OCI-M2 (cell line): ENCODE data around the gene PEA15.

Source experiments
- DNase-seq: peaks from one replicate; lab custom pipeline; 2025; ENCODE audit not compliant: unreplicated experiment; lab: John Stamatoyannopoulos, UW

PEA15 gene

GRCh38 chr1:160207771-160208556 lies 2.8 kb downstream of the PEA15 start:
- no peak for DNase-seq

GRCh38 chr1:160208557-160209320 lies 3.6 kb downstream of the PEA15 start:
- DNase-seq: no peak

DNA sequence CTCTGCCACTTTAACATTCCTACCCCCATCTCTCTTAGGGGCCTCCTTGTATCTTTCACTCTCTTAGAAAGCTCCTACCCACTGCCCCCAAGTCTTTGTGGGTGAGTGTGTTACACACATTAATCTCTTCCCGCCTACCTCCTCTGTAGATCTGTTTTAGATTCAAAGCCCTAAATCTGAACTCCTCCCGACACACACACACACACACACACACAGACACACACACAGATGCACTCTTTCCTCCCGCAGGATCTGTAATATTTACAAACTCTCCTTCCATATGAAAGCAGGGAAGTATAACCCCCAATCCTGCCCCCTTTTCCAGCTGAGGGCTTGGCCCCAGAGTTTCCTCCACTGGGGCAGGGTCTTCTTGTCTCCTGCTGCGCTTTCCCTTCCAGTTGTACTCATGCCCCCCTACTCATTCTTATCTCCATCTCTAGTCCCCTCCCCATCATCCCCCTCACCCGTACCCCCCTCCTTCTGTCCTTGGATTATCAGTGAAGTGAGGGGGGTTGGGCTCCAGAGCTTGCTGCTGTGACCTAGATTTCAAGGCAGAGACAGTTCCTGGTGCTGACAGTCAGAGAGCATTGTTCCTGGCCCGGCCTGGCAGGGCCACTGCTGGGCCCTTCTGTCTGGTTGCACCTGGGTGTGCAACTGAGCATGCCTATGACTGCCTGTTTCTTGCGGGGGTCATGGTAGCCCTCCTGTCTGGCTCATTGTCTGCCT lies 4.3 kb downstream of the PEA15 start:
- no peak for DNase-seq

GRCh38 chr1:160210561-160210960 lies 5.4 kb downstream of the PEA15 start:
- no peak for DNase-seq

GRCh38 chr1:160211046-160211790 lies 6.0 kb downstream of the PEA15 start:
- DNase-seq: no peak

DNA sequence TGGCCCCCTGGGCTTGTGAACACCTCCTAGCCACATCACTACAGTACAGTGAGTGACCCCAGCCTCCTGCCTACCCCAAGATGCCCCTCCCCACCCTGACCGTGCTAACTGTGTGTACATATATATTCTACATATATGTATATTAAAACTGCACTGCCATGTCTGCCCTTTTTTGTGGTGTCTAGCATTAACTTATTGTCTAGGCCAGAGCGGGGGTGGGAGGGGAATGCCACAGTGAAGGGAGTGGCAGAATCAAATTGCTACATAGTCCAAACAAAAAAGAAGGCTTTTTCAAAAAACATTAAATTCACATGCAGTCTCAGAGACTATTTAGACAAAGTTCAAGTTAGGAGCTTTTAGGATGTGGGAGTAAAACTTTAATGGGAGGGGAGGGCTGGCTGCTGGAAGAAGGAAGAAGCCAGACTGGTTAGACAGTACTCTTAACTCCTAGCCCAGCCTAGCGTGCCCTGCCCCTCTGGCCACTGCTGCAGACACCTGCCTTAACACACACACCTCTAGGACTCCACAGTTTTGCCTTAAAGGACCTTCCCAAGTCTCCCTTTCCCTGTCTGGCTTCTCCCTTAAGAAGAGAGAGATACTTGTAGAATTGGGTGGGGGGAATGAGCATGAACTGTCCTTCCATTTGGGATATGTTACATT lies 9.4 kb downstream of the PEA15 start:
- DNase-seq: no peak

- DNase-seq: no peak
These were observed 11.1 kb downstream of the PEA15 start for GRCh38 chr1:160216301-160216700.

- no peak for DNase-seq
These were observed 12.4 kb downstream of the PEA15 start for GRCh38 chr1:160217481-160218051.

- no peak for DNase-seq
These were observed 14.1 kb downstream of the PEA15 start for GRCh38 chr1:160219062-160219929.

- no peak for DNase-seq
These were observed 15.1 kb downstream of the PEA15 start for GRCh38 chr1:160220301-160220700.

DNA sequence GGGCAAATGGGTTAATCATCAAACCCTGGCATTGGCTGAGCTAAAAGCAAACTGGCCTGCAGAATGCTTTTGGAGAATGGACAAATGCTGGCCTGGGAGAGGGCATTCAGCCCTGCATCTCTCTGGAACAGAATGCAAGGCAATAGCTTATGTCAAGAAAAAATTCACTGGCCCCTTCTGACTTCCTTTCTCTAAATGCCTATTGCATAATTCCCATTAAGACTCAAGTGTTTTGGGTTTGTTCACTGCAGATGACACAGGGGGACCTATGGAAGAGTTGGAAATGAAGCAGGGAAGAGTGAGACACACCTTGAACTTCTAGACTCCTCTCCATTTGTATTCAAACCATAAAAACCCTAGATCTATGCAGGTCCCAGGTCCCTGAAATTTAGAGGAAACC lies 15.9 kb downstream of the PEA15 start:
- DNase-seq: no peak

- no peak for DNase-seq
These were observed 17.4 kb downstream of the PEA15 start for GRCh38 chr1:160222546-160222945.

DNA sequence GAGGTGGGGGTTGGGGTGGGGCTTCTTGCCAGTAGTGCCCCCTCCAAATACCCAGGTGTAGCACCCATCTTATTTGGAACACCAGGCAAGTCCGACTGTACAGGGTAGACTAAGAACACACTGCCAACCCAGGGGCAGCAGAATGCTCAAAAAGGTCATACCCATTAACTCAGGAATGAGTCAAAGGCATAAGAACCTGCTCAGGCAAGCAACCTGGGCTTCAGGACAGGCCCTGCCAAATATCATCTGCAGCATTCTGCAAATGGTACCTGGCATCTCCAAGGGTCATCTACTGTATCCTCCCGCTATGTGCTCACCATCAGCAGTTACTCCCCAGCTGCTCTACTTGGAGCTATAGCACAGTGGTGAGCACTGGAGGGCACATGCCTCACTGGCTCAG lies 19.4 kb downstream of the PEA15 start:
- DNase-seq: no peak

- no peak for DNase-seq
These were observed 20.2 kb downstream of the PEA15 start for GRCh38 chr1:160225345-160225744.

DNA sequence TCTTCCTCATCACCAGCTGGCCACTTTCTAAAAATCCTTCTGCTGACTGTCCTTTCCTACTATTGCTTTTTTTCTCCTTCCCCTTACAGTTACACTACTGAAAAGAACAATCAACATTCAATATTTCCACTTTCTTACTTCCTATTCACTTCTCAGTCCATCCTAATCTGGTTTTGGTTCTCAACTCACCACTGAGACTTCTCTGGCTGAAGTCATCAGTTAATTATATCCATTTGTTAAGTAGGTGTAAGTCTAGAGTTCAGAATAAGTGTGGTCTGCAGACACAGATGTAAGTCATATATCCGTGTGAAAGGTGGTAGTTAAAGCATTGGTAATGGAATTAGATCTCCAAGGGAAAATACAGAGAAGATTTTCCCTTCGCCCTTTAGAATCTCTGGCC lies 21.4 kb downstream of the PEA15 start:
- no peak for DNase-seq

DNA sequence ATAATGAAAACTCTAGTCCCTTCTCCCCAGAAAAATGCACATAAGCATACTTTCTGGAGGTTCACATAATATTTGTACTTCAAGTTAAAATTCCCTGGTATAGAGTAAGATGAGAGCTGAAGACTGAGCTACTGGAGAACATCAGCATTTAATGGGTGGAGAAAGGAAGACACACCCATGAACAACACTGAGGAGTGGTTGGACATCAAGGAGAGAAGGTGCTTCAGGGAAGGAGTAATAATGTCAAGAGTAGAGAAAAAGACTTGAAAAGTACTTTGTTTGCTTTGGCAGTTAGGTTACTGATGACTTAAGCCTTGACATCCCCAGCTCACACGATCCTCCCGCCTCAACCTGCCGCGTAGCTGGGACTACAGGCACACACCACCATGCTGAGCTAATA lies 21.9 kb downstream of the PEA15 start:
- no peak for DNase-seq

- DNase-seq: no peak
These were observed 22.4 kb downstream of the PEA15 start for GRCh38 chr1:160227561-160227960.

DNA sequence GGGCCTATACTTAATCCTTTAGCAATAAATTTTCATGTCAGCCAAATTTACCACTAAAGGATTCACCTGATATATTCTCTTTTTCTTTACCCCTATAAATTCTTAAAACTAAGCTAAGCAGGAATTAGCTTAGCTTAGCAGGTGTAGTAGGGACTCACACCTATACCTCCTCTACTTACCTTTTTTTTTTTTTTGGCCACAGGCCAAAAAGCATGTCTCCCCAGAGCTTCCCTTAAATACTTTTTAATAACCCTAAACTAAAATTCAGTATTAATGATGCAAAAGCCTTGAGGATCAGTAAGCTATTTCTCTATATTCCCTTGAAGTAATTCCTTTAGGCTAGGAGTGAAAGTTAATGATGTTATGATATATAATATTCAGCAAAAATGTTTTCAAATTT lies 23.2 kb downstream of the PEA15 start:
- DNase-seq: no peak

- DNase-seq: no peak
These were observed 27.7 kb downstream of the PEA15 start for GRCh38 chr1:160232911-160233310.
